HuH-7.5 (cell line): ENCODE results near the gene FABP2.
"Not testable (repeated sequence)": the region's sequence is repeated elsewhere in the genome, so short reads cannot be mapped to it uniquely, and the experiment has no call there.

Experiments
- DNase-seq: peaks from one replicate; pipeline ENCODE4 v3.0.0; 2011; ENCODE audit warnings: low spot score

Gene FABP2

GRCh38 chr4:119310826-119311225, 11.1 kb downstream of the FABP2 start:
- DNase-seq: no peak

GRCh38 chr4:119307606-119308005, 14.3 kb downstream of the FABP2 start:
- DNase-seq: no peak

- no peak for DNase-seq
Observed at GRCh38 chr4:119304431-119304830, 17.5 kb downstream of the FABP2 start.

- DNase-seq: no peak
Observed at GRCh38 chr4:119303587-119304305, 18.2 kb downstream of the FABP2 start.

- DNase-seq: no peak
Observed at GRCh38 chr4:119302073-119302832, 19.7 kb downstream of the FABP2 start.

GRCh38 chr4:119300101-119300978, 21.6 kb downstream of the FABP2 start:
- DNase-seq: peak; percentile 18

GRCh38 chr4:119299741-119300100, 22.2 kb downstream of the FABP2 start:
- DNase-seq: no peak

GRCh38 chr4:119299260-119299671, 22.7 kb downstream of the FABP2 start:
- no peak for DNase-seq

GRCh38 chr4:119297795-119298194, 24.1 kb downstream of the FABP2 start:
- DNase-seq: no peak

- DNase-seq: no peak
Observed at GRCh38 chr4:119296356-119296755, 25.6 kb downstream of the FABP2 start.

GRCh38 chr4:119290598-119290997, 31.3 kb downstream of the FABP2 start:
- no peak for DNase-seq

GRCh38 chr4:119289313-119289712, 32.6 kb downstream of the FABP2 start:
- DNase-seq: no peak

GRCh38 chr4:119286377-119287002, 35.4 kb downstream of the FABP2 start:
- no peak for DNase-seq

- no peak for DNase-seq
Observed at GRCh38 chr4:119284876-119285780, 36.8 kb downstream of the FABP2 start.

GRCh38 chr4:119281393-119281792, 40.5 kb downstream of the FABP2 start:
- DNase-seq: no peak

GRCh38 chr4:119279945-119280344, 42.0 kb downstream of the FABP2 start:
- not testable (repeated sequence) for DNase-seq

GRCh38 chr4:119279541-119279940, 42.4 kb downstream of the FABP2 start:
- DNase-seq: not testable (repeated sequence)

GRCh38 chr4:119271361-119272085, 50.4 kb downstream of the FABP2 start:
- DNase-seq: no peak

- no peak for DNase-seq
Observed at GRCh38 chr4:119268466-119268865, 53.5 kb downstream of the FABP2 start.
